Glutamatergic neuron (in vitro differentiated cells): ENCODE data around the gene TM4SF20. TPM values are rescaled to one million over a fixed set of nuclear protein-coding genes. Genes with fewer than 3 reads are reported as not detected.

ENCODE experiments used
- DNase-seq: peaks from one replicate; pipeline ENCODE4 v3.0.0; 2022
- H3K27ac Mint-ChIP-seq: one replicate; pipeline ENCODE4 v1.8.0; 2020; ENCODE audit warnings: mild to moderate bottlenecking, mixed read lengths, inconsistent platforms; ENCODE audit not compliant: unreplicated experiment
- H3K27me3 Mint-ChIP-seq: one replicate; pipeline ENCODE4 v1.8.0; 2020; ENCODE audit warnings: mild to moderate bottlenecking, moderate library complexity, mixed read lengths, inconsistent platforms; ENCODE audit not compliant: unreplicated experiment
- H3K36me3 Mint-ChIP-seq: one replicate; pipeline ENCODE4 v1.8.0; 2020; ENCODE audit warnings: mild to moderate bottlenecking, mixed read lengths, inconsistent platforms; ENCODE audit not compliant: unreplicated experiment
- H3K4me1 Mint-ChIP-seq: one replicate; pipeline ENCODE4 v1.8.0; 2020; ENCODE audit warnings: mild to moderate bottlenecking, low read depth, mixed read lengths, inconsistent platforms; ENCODE audit not compliant: unreplicated experiment
- H3K4me3 Mint-ChIP-seq: one replicate; pipeline ENCODE4 v1.8.0; 2020; ENCODE audit warnings: mild to moderate bottlenecking, mixed read lengths, inconsistent platforms; ENCODE audit not compliant: unreplicated experiment
- H3K9me3 Mint-ChIP-seq: one replicate; pipeline ENCODE4 v1.8.0; 2020; ENCODE audit warnings: mild to moderate bottlenecking, moderate library complexity, mixed read lengths, inconsistent platforms; ENCODE audit not compliant: unreplicated experiment
- total RNA-seq: library from RNA; stranded (reverse); fragmentation: NEBNext Ultra II Directional; extraction: Animal tissue kit (Norgen Biotek cat#: 25700); gene quantifications from one replicate; pipeline ENCODE4 v1.2.1, GENCODE V29; 2021; ENCODE audit not compliant: unreplicated experiment
- TF ChIP-seq, protein P1 (sequence below): fragments of 200-600 bp; sonication (generic); IDR thresholded peaks from one replicate; pipeline ENCODE4 v1.5.0; 2021; ENCODE audit not compliant: partially characterized antibody, unreplicated experiment

The TM4SF20 gene
- total RNA-seq, 1 donor from 2014 or later = not detected

DNA sequence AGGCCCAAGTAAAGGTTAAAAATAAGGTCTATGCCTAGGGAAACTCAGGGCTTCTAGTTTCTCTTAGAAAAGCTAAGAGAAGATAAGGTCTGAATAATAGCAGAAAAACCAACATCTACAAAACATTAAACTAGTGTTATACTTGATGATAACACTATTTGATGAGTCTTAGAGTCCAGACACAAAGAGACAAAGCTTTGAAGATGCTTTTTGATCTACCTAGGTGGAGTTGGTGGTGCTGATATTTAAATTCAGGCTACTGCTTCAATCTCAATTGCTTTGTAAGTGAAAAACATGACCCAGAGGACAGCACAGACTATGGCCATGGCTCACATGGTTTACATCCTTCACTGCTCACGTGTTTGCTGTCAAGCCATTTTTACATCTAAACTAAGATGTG, 65.8 kb downstream of the TM4SF20 start:
- DNase-seq = no peak
- TF ChIP-seq, protein P1, sequence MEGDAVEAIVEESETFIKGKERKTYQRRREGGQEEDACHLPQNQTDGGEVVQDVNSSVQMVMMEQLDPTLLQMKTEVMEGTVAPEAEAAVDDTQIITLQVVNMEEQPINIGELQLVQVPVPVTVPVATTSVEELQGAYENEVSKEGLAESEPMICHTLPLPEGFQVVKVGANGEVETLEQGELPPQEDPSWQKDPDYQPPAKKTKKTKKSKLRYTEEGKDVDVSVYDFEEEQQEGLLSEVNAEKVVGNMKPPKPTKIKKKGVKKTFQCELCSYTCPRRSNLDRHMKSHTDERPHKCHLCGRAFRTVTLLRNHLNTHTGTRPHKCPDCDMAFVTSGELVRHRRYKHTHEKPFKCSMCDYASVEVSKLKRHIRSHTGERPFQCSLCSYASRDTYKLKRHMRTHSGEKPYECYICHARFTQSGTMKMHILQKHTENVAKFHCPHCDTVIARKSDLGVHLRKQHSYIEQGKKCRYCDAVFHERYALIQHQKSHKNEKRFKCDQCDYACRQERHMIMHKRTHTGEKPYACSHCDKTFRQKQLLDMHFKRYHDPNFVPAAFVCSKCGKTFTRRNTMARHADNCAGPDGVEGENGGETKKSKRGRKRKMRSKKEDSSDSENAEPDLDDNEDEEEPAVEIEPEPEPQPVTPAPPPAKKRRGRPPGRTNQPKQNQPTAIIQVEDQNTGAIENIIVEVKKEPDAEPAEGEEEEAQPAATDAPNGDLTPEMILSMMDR = no peak
- H3K27me3 Mint-ChIP-seq = no peaks in the 10 kb centered on the region
- H3K4me1 Mint-ChIP-seq = no peaks in the 10 kb centered on the region
- no peaks in the 10 kb centered on the region for H3K36me3 Mint-ChIP-seq
- H3K9me3 Mint-ChIP-seq = no peaks in the 10 kb centered on the region
- no peak overlapping the region for H3K4me3 Mint-ChIP-seq
- H3K27ac Mint-ChIP-seq = no peak overlapping the region

DNA sequence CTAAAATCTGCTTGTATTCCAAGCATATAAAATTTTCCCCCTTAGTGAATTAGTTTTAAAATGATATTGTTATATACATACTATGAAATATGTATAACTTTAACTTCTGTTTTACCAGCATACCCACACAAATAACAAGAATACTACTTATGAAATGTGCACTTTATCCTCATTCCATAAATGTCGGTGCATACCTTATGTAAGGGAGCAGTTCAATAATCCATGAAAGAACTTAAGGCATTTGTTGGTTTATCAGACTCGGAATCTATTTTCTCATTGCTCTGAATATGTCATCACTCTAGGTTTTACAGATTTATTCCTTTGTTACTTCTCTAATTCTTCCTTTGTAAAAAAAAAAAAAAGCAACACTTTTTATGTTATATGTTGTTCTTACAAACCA, 66.5 kb downstream of the TM4SF20 start:
- H3K9me3 Mint-ChIP-seq = no peaks in the 10 kb centered on the region
- TF ChIP-seq, protein P1 = no peak
- H3K27ac Mint-ChIP-seq = no peak overlapping the region
- no peaks in the 10 kb centered on the region for H3K27me3 Mint-ChIP-seq
- DNase-seq = no peak
- no peak overlapping the region for H3K4me3 Mint-ChIP-seq
- no peaks in the 10 kb centered on the region for H3K36me3 Mint-ChIP-seq
- H3K4me1 Mint-ChIP-seq = no peaks in the 10 kb centered on the region

Other genes with a start within 250 kb of the TM4SF20 start
- gene COL4A4, start 215.1 kb downstream of the TM4SF20 start, total RNA-seq = 0.05 TPM
- not detected for gene COL4A3, start 214.7 kb downstream of the TM4SF20 start, total RNA-seq
- 108 TPM for gene MFF, start 54.1 kb downstream of the TM4SF20 start, total RNA-seq
- gene SCYGR1, start 8.6 kb upstream of the TM4SF20 start, total RNA-seq = not detected
- 108 TPM for gene AGFG1, start 92.8 kb upstream of the TM4SF20 start, total RNA-seq
- not detected for gene SCYGR2, start 219.6 kb upstream of the TM4SF20 start, total RNA-seq
- gene SCYGR3, start 235.5 kb upstream of the TM4SF20 start, total RNA-seq = not detected
- gene SCYGR4, start 238.2 kb upstream of the TM4SF20 start, total RNA-seq = not detected